Caco-2 (cell line): ENCODE data around the gene ANAPC4. TPM values are rescaled to one million over a fixed set of nuclear protein-coding genes. Genes with fewer than 3 reads are reported as not detected.

Source experiments
- BruUV-seq: library from RNA; stranded (reverse); fragments of 400-500 nt; replicated peaks from 2 replicates; lab custom pipeline; 2021; lab: Mats Ljungman, UMichigan
- CTCF ChIA-PET: fragments of 300-600 bp; sonication (Branson Sonifier 250); formaldehyde crosslinking; loops from one replicate; lab custom pipeline; 2022; ENCODE audit warnings: antibody characterized with exemption; lab: Charles Lee
- POLR2A ChIA-PET: fragments of 300-600 bp; sonication (Branson Sonifier 250); formaldehyde crosslinking; loops from one replicate; lab custom pipeline; 2022; ENCODE audit warnings: antibody characterized with exemption; lab: Charles Lee
- DNase-seq, 2 experiments: peaks; one replicate each; pipeline versions ENCODE4 v3.0.0 to v3.0.0-alpha.2; 2020 to 2022
- H3K27me3 ChIP-seq: replicated peaks from 2 replicates; pipeline ENCODE4 v1.6.0; 2011; ENCODE audit warnings: low read length; ENCODE audit not compliant: control insufficient read depth, insufficient read depth
- H3K36me3 ChIP-seq: 2 replicates; pipeline ENCODE4 v1.5.1; 2011; ENCODE audit warnings: low read length; ENCODE audit not compliant: control insufficient read depth, insufficient read depth
- H3K4me1 ChIP-seq: fragments of 250-450 bp; sonication (Bioruptor Pico); 2 replicates; pipeline ENCODE4 v1.5.1; 2020; ENCODE audit warnings: mild to moderate bottlenecking
- H3K4me3 ChIP-seq: 2 replicates; pipeline ENCODE4 v1.5.1; 2011; ENCODE audit warnings: low read depth, mild to moderate bottlenecking, control low read depth, low read length
- H3K9me3 ChIP-seq: fragments of 250-450 bp; sonication (Bioruptor Pico); 2 replicates; pipeline ENCODE4 v1.5.1; 2020; ENCODE audit warnings: mild to moderate bottlenecking, moderate library complexity
- H3K27ac Mint-ChIP-seq: one replicate; pipeline ENCODE4 v1.8.0; 2022; ENCODE audit warnings: mixed read lengths; ENCODE audit not compliant: unreplicated experiment
- H3K27me3 Mint-ChIP-seq: one replicate; pipeline ENCODE4 v1.8.0; 2022; ENCODE audit warnings: mixed read lengths; ENCODE audit not compliant: insufficient read depth, unreplicated experiment
- H3K36me3 Mint-ChIP-seq: one replicate; pipeline ENCODE4 v1.8.0; 2022; ENCODE audit warnings: mild to moderate bottlenecking, mixed read lengths; ENCODE audit not compliant: insufficient read depth, unreplicated experiment
- H3K4me1 Mint-ChIP-seq: one replicate; pipeline ENCODE4 v1.8.0; 2022; ENCODE audit warnings: low read depth, mixed read lengths; ENCODE audit not compliant: unreplicated experiment
- H3K4me3 Mint-ChIP-seq: one replicate; pipeline ENCODE4 v1.8.0; 2022; ENCODE audit warnings: mild to moderate bottlenecking, moderate library complexity, mixed read lengths; ENCODE audit not compliant: unreplicated experiment
- H3K9me3 Mint-ChIP-seq: one replicate; pipeline ENCODE4 v1.8.0; 2022; ENCODE audit warnings: mixed read lengths; ENCODE audit not compliant: unreplicated experiment
- intact Hi-C: fragments of 100-400 bp; cut with micrococcal nuclease; formaldehyde crosslinking; loops from one replicate; pipeline ENCODE4 v1.10.0; 2022; ENCODE audit not compliant: unreplicated experiment
- total RNA-seq: library from RNA; stranded (reverse); gene quantifications from 2 replicates; pipeline ENCODE4 v1.2.3, GENCODE V29; 2022
- TF ChIP-seq, protein P1 (sequence below), 2 experiments: fragments of 200-600 bp in 1 of 2; IDR thresholded peaks; 1 replicate in 1 of 2; 2 replicates in 1 of 2; pipeline versions ENCODE4 v1.5.1 to v1.8.0; 2011 to 2022; ENCODE audit warnings: antibody characterized with exemption in 1 of 2, control low read depth in 1 of 2, inconsistent platforms in 1 of 2, low read depth in 1 of 2, low read length in 1 of 2, mild to moderate bottlenecking in 1 of 2, moderate library complexity in 1 of 2; ENCODE audit not compliant: insufficient read depth in 1 of 2, severe bottlenecking in 1 of 2, unreplicated experiment in 1 of 2

Gene ANAPC4
- total RNA-seq, 1 experiment from 2014 or later = 32.3 TPM

DNA sequence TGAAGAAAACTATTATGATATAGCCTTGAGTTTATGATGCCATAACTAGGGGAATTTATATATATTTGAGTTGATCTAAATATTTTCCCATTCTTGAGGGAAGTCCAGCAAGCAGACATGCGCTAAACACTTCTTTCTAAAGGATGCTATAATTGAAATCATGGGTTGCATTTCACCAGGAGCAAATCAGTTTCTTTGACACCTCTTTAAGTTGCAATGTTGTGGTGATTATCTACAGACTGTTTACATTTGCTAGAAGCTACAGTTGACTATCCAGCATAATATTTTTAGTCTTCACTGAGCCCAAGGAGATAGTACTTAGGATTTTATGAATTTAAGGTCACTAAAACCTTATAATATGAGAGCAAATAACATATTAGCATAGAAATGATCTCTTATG is 43.9 kb downstream of the ANAPC4 start:
- TF ChIP-seq, protein P1, sequence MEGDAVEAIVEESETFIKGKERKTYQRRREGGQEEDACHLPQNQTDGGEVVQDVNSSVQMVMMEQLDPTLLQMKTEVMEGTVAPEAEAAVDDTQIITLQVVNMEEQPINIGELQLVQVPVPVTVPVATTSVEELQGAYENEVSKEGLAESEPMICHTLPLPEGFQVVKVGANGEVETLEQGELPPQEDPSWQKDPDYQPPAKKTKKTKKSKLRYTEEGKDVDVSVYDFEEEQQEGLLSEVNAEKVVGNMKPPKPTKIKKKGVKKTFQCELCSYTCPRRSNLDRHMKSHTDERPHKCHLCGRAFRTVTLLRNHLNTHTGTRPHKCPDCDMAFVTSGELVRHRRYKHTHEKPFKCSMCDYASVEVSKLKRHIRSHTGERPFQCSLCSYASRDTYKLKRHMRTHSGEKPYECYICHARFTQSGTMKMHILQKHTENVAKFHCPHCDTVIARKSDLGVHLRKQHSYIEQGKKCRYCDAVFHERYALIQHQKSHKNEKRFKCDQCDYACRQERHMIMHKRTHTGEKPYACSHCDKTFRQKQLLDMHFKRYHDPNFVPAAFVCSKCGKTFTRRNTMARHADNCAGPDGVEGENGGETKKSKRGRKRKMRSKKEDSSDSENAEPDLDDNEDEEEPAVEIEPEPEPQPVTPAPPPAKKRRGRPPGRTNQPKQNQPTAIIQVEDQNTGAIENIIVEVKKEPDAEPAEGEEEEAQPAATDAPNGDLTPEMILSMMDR (IDR thresholded peaks at IDR 0.05; ENCODE audit: insufficient read depth in 1 of 2, low read depth in 1 of 2, low read length in 1 of 2, severe bottlenecking in 1 of 2, unreplicated experiment in 1 of 2) = no peak
- H3K36me3 ChIP-seq = no peaks in the 10 kb centered on the region
- ChIA-PET CTCF (no interaction called here), POLR2A (no interaction called here)
- H3K36me3 Mint-ChIP-seq = no peaks in the 10 kb centered on the region
- H3K9me3 Mint-ChIP-seq = no peaks in the 10 kb centered on the region
- intact Hi-C loops = no loop called here
- DNase-seq = no peak
- H3K9me3 ChIP-seq = no peaks in the 10 kb centered on the region
- no peak overlapping the region for H3K4me3 Mint-ChIP-seq
- H3K4me1 Mint-ChIP-seq = no peaks in the 10 kb centered on the region
- H3K4me1 ChIP-seq = no peaks in the 10 kb centered on the region
- H3K27ac Mint-ChIP-seq = no peak overlapping the region
- BruUV-seq = no TSS peak
- no peaks in the 10 kb centered on the region for H3K27me3 Mint-ChIP-seq
- H3K4me3 ChIP-seq = no peak overlapping the region
- H3K27me3 ChIP-seq = no peaks in the 10 kb centered on the region

DNA sequence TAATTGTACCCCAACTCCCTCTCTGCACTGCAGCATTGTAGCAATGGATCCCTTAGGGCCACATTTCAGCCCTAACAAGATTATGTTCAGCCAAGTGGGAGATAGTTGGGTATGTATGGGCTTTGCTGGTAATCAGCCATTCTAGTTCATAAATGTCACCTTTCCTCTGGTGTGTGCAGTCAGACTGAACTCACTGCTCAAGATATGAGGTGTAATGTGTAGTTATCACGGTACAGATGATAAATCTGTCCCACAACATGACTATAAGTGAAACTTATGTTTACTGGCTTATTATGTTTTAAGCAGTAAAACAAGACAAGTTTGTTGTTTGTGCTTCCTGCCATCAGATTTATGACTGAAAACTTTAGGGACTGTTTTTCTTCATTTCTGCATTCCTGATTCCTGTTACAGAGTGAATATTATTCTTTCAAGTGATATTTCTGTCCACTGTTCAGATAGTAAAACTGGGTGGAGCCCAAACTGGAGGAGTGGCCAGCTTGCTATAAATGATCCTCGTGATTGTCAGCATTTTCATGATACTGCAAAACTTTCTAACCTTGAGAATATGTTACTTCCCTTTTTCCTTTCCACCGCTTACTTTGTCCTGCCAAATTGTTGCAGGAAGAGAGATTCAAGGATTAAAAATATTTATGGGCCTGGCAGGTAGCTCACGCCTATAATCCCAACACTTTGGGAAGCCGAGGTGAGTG is 44.9 kb downstream of the ANAPC4 start:
- no peak overlapping the region for H3K4me3 ChIP-seq
- H3K27ac Mint-ChIP-seq = no peak overlapping the region
- BruUV-seq = no TSS peak
- H3K27me3 Mint-ChIP-seq = no peaks in the 10 kb centered on the region
- intact Hi-C loops = no loop called here
- no peaks in the 10 kb centered on the region for H3K36me3 ChIP-seq
- H3K9me3 ChIP-seq = no peaks in the 10 kb centered on the region
- CTCF ChIA-PET = no interaction called here
- H3K27me3 ChIP-seq = no peaks in the 10 kb centered on the region
- no peak for DNase-seq
- TF ChIP-seq, protein P1 (IDR thresholded peaks at IDR 0.05; ENCODE audit: insufficient read depth in 1 of 2, low read depth in 1 of 2, low read length in 1 of 2, severe bottlenecking in 1 of 2, unreplicated experiment in 1 of 2) = no peak
- H3K4me3 Mint-ChIP-seq = no peak overlapping the region
- no peaks in the 10 kb centered on the region for H3K9me3 Mint-ChIP-seq
- H3K36me3 Mint-ChIP-seq = no peaks in the 10 kb centered on the region
- no peaks in the 10 kb centered on the region for H3K4me1 ChIP-seq
- POLR2A ChIA-PET = no interaction called here
- no peaks in the 10 kb centered on the region for H3K4me1 Mint-ChIP-seq

DNA sequence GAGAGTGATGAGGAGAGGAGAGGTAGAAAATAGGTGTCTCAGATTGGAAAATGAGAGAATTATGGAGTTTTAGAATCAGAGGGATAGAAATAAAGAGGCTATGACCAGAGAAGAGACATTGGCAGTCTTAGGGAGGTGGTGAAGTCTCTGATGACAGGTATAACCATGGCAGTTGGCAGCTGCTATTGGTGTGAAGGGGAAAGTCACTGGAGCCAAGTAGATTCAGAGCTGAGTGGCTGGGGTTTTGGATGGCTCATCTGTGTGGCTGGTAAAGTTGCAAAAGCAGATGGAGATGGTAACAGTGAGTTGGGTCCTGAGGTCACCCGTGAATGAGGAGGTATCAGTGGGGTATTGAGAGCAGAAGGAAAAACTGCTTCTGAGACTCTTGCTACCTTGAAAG is 46.5 kb downstream of the ANAPC4 start:
- no peaks in the 10 kb centered on the region for H3K36me3 Mint-ChIP-seq
- CTCF ChIA-PET = no interaction called here
- no peak overlapping the region for H3K4me3 ChIP-seq
- H3K9me3 ChIP-seq = no peaks in the 10 kb centered on the region
- H3K27me3 ChIP-seq = no peaks in the 10 kb centered on the region
- H3K27ac Mint-ChIP-seq = no peak overlapping the region
- no peak for DNase-seq
- intact Hi-C loops = no loop called here
- H3K36me3 ChIP-seq = no peaks in the 10 kb centered on the region
- TF ChIP-seq, protein P1 (IDR thresholded peaks at IDR 0.05; ENCODE audit: insufficient read depth in 1 of 2, low read depth in 1 of 2, low read length in 1 of 2, severe bottlenecking in 1 of 2, unreplicated experiment in 1 of 2) = no peak
- no peaks in the 10 kb centered on the region for H3K9me3 Mint-ChIP-seq
- no TSS peak for BruUV-seq
- H3K4me3 Mint-ChIP-seq = no peak overlapping the region
- H3K4me1 ChIP-seq = no peaks in the 10 kb centered on the region
- H3K4me1 Mint-ChIP-seq = no peaks in the 10 kb centered on the region
- POLR2A ChIA-PET = no interaction called here
- no peaks in the 10 kb centered on the region for H3K27me3 Mint-ChIP-seq
